ENCODE measurements around the gene METTL8. TPM values are rescaled to one million over a fixed set of nuclear protein-coding genes. Genes with fewer than 3 reads are reported as not detected.
"Not testable (repeated sequence)": the region's sequence is repeated elsewhere in the genome, so short reads cannot be mapped to it uniquely, and the experiment has no call there.

The METTL8 gene
- total RNA-seq, 4 donors from 2014 or later = 22.1 to 43.3 (median 31.5) TPM

DNA sequence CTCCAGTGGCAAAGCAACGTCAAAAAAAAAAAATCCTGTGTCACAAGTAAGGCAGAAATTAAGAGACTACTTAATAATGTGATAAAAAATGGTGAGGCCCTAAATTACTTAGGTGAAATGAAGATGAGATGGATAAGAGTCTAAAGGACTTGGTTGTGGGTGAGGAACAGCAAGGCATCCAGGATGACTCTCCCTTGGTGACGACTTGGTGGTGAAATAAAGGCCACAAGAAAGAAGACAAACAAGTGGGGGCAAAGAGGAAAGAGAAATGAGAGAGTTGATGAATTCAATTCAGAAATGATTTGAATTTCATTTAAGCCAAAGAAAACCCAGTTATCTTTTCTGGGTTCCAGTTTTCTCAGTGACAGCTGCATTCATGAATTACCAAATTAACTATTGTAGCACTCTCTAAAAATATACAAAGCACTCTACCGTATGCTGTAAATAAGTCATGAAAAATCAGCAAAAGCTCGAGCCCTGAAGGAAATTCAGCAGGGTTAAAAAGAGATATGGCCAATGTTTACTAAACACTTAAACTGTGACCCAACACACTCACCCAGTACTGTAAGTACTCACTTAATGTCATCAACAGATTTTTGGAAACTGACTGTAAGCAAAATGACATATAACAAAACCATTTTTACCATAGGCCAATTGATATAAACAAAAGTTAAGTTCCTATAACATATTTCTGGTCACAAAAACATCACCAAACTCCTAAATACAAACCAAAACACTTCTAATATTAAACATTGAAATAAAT, 1.4 kb downstream of the METTL8 start:
- H3K36me3 ChIP-seq = peaks cover 0 to 14% (median 9%) of the 10 kb centered on the region in 4 donors
- TF ChIP-seq, protein P1, sequence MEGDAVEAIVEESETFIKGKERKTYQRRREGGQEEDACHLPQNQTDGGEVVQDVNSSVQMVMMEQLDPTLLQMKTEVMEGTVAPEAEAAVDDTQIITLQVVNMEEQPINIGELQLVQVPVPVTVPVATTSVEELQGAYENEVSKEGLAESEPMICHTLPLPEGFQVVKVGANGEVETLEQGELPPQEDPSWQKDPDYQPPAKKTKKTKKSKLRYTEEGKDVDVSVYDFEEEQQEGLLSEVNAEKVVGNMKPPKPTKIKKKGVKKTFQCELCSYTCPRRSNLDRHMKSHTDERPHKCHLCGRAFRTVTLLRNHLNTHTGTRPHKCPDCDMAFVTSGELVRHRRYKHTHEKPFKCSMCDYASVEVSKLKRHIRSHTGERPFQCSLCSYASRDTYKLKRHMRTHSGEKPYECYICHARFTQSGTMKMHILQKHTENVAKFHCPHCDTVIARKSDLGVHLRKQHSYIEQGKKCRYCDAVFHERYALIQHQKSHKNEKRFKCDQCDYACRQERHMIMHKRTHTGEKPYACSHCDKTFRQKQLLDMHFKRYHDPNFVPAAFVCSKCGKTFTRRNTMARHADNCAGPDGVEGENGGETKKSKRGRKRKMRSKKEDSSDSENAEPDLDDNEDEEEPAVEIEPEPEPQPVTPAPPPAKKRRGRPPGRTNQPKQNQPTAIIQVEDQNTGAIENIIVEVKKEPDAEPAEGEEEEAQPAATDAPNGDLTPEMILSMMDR (IDR thresholded peaks at IDR 0.05) = no peak
- no peak for TF ChIP-seq POLR2A (IDR thresholded peaks at IDR 0.05; ENCODE audit: low read depth)
- no peak for TF ChIP-seq POLR2AphosphoS5 (IDR thresholded peaks at IDR 0.05)
- no peak for TF ChIP-seq EP300 (IDR thresholded peaks at IDR 0.05)
- peak overlapping the region in 1 of 4 donors; percentile 69 for H3K4me3 ChIP-seq
- no peaks in the 10 kb centered on the region for H3K27me3 ChIP-seq
- intact Hi-C loops (cut with DNase I) = loop anchor here (5.0 to 10.0 kb wide), 2 partner anchors 252 to 460 kb away; partner anchors contain the start of gene DYNC1I2
- DNase-seq (ENCODE audit: extremely low spot score) = no peak
- H3K9me3 ChIP-seq = no peaks in the 10 kb centered on the region
- WGBS = 57% methylated on average over 4 of the region's 4 CpGs
- peak overlapping the region in 3 of 4 donors; percentile 93 to 95 (median 94) for H3K27ac ChIP-seq (replicated peaks in 1 of 4)
- H3K4me1 ChIP-seq = peaks cover 10 to 50% (median 43%) of the 10 kb centered on the region in 4 donors

DNA sequence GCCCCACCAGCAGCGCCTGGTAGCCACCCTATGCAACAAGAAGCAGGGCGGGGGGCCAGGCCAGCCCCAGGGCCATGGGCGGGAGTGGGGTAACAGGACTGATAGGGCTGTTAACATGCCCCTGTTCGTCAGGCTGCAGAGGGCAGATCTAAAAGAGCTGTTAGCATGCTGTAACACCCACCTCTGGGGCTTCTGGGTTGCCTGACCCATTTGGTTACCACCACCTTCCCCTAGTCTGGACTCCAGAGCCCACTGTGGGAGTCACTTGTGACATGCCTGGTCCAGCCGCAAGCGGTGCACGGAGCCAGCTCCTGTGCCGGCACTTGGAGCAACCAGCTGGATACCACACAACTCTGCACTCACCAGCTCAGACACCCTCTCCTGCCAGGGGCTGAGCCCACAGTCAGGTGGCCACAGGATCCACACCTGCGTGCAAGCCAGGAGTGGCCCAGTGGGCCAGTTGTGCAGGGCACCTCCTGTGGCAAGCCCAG, 2.1 kb downstream of the METTL8 start:
- Histone ChIP-seq H3K27ac (replicated peaks in 1 of 4) (peak overlapping the region; percentile 55 to 95 (median 94)), H3K9me3 (no peaks in the 10 kb centered on the region), H3K4me1 (peaks cover 10 to 50% (median 43%) of the 10 kb centered on the region in 4 donors), H3K27me3 (no peaks in the 10 kb centered on the region), H3K4me3 (peak overlapping the region in 2 of 4 donors; percentile 7 to 9), H3K36me3 (peaks cover 0 to 8% (median 4%) of the 10 kb centered on the region in 4 donors)
- TF ChIP-seq EP300 (IDR thresholded peaks at IDR 0.05) (no peak), POLR2A (IDR thresholded peaks at IDR 0.05; ENCODE audit: low read depth) (no peak), POLR2AphosphoS5 (IDR thresholded peaks at IDR 0.05) (no peak)
- TF ChIP-seq, protein P1 (IDR thresholded peaks at IDR 0.05) = no peak
- 57% methylated on average over 5 of the region's 9 CpGs for WGBS
- no peak for DNase-seq (ENCODE audit: extremely low spot score)
- intact Hi-C loops (cut with DNase I) = loop anchor here (5.0 to 10.0 kb wide), 2 partner anchors 253 to 459 kb away; partner anchors contain the start of gene DYNC1I2

DNA sequence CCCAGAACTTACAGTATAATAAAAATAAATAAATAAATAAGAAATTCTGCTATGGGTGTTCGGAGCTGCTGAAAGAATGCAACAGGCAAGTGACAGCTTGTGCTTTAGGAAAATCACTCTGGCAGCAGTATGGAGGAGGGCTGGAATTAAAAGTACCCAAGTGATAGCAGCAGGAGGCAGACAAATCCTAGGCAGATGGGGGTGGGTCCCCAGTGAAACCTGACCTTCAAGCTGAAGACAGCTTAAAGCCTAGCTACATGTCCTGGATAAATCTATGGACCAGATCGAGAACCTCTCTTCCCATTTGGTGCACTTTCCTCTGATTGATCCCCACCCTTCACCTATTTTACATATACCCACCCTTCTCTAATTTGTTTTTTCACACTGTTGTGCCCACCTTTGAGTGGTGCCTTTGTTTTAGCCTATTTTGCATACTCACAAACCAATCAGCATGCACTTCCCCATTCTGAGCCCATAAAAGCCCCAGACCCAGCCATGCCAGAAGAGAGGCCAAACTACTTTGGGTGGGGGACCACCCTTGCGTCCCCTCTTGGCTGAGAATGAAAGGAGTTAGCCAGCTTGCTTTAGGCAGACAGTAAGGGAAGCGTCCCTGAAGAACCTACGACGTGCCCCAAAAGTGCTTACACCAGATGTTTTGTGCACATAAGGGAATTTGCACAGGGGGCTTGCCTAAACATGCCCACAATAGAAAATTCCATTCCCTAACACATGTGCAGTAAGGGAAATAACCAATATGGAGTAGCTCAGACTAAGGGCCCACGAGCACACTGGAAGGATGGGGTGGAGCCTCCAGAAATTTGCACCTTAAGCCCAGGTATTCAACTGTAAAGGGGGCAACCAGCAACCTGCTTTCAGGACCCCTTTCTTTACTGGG, 3.0 kb downstream of the METTL8 start:
- DNase-seq (ENCODE audit: extremely low spot score) = no peak
- intact Hi-C loops (cut with DNase I) = loop anchor here (5.0 to 10.0 kb wide), 2 partner anchors 254 to 458 kb away; partner anchors contain the start of gene DYNC1I2
- H3K36me3 ChIP-seq = no peaks in the 10 kb centered on the region
- WGBS = 94% methylated on average over 7 of the region's 7 CpGs
- H3K4me1 ChIP-seq = peaks cover 10 to 50% (median 43%) of the 10 kb centered on the region in 4 donors
- H3K4me3 ChIP-seq = peak overlapping the region in 1 of 4 donors; percentile 9
- H3K27me3 ChIP-seq = no peaks in the 10 kb centered on the region
- TF ChIP-seq, protein P1 (IDR thresholded peaks at IDR 0.05) = no peak
- TF ChIP-seq POLR2A (IDR thresholded peaks at IDR 0.05; ENCODE audit: low read depth) (no peak), EP300 (IDR thresholded peaks at IDR 0.05) (no peak), POLR2AphosphoS5 (IDR thresholded peaks at IDR 0.05) (no peak)
- peak overlapping the region; percentile 55 to 95 (median 94) for H3K27ac ChIP-seq (replicated peaks in 1 of 4)
- no peaks in the 10 kb centered on the region for H3K9me3 ChIP-seq

DNA sequence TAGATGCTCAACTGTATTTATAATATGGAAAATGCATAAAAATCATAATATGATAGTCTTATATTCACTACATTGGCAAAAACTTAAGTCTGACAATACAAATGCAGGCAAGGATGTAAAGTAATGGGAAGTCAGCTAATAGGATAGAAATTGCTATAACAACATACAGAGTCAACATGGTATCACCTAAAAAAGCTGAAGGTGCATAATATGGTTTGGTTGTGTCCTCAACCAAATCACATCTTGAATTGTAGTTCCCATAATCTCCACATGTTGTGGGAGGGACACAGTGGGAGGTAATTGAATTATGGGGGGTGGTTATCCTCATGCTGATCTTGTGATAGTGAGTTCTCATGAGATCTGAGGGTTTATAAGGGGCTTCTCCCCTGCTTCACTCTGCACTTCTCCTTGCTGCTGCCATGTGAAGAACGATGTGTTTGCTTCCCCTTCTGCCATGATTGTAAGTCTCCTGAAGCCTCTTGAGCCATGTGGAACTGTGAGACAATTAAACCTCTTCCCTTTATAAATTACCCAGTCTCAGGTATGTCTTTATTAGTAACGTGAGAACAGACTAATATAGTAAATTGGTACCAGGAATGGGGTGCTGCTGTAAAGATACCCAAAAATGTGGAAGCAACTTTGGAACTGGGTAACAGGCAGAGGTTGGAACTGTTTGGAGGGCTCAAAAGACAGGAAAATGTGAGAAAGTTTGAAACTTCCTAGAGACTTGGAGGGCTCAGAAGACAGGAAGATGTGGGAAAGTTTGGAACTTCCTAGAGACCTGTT, 10.9 kb downstream of the METTL8 start:
- intact Hi-C loops (cut with DNase I); H3K4me1 ChIP-seq; DNase-seq (ENCODE audit: extremely low spot score); H3K4me3 ChIP-seq; H3K27me3 ChIP-seq; H3K27ac ChIP-seq (replicated peaks in 1 of 4); H3K36me3 ChIP-seq; H3K9me3 ChIP-seq: not testable (repeated sequence)
- 98% methylated on average over 2 of the region's 2 CpGs for WGBS

Data from esophagus muscularis mucosa (tissue), 4 donors.